Tongue (tissue), 2 donors: ENCODE measurements around the gene GATM. TPM values are rescaled to one million over a fixed set of nuclear protein-coding genes. Genes with fewer than 3 reads are reported as not detected.
A peak's percentile ranks its signal among the peaks of the same experiment; 100 is the strongest.

Source experiments
- DNase-seq: peaks from one replicate; pipeline ENCODE4 v3.0.0-alpha.2; 2015
- total RNA-seq: library from RNA; depleted of rRNA; stranded (reverse); fragments of >200 nt; gene quantifications from one replicate; pipeline ENCODE4 v1.2.3, GENCODE V29; 2014

Gene GATM, protein sequence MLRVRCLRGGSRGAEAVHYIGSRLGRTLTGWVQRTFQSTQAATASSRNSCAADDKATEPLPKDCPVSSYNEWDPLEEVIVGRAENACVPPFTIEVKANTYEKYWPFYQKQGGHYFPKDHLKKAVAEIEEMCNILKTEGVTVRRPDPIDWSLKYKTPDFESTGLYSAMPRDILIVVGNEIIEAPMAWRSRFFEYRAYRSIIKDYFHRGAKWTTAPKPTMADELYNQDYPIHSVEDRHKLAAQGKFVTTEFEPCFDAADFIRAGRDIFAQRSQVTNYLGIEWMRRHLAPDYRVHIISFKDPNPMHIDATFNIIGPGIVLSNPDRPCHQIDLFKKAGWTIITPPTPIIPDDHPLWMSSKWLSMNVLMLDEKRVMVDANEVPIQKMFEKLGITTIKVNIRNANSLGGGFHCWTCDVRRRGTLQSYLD
- total RNA-seq, result 743 TPM

DNA sequence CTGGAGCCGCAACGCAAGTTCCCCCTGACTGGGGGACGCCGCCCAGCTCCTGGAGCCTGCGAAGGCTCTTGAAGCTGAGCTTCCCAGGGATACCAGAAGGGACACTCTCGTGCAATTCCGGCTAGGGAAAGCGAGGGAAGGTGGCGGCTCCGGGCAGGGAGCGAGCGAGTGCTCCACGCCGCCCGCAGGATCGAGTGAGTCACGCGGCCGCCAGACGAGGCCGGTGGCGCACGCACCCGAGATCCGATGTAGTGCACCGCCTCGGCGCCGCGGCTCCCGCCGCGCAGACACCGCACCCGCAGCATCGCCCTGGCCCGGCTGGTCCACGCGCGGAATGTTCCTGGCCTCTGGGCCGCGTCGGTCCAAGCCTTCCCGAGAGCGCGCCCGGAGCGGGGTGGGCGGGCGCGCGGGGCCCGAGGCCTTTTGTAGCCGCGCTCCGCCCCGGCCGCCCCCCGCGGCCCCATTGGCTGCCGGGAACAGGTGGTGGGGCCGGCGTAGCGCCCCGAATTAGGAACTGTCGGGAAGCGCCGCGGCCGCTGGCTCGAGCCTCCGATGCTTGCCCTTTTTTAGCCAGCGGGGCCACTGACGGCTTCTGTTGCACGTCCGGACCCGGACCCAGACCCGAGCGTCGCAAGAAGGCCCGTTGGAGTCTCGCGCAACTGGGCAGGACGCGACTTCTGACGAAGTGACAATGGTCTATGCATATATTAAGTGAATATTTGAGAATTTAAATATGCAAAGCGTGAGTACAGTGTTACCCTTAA lies at the start of gene GATM:
Gene GATM (minus strand): TSS at position 396 of the 764 bp plus-strand sequence. CDS start 91 bp downstream, at position 305.
- DNase-seq, result peak; percentile 90

DNA sequence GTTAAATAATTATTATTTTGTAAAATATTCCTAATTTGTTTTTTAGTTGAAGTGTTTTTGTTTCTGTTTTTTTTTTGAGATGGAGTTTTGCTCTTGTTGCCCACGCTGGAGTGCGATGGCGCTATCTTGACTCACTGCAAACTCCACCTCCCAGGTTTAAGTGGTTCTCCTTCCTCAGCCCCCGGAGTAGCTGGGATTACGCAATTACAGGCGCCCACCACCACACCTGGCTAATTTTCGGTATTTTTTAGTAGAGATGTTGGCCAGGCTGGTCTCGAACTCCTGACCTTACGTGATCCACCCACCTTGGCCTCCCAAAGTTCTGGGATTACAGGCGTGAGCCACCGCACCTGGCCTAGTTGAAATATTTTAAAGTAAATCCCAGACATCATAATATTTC lies 48.7 kb upstream of the GATM start:
- no peak for DNase-seq

DNA sequence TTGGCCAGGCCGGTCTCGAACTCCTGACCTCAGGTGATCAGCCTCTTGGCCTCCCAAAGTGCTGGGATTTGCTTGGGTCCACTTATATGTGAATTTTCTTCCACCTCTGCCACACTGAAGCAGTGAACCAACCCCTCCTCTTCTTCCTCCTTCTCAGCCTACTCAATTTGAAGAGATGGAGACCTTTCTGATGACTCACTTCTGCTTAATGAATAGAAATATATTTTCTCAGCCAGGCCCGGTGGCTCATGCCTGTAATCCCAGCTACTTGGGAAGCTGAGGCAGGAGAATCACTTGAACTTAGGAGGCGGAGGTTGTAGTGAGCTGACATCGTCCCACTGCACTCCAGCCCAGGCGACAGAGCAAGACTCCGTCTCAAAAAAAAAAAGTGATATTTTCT lies 46.8 kb upstream of the GATM start:
- no peak for DNase-seq

DNA sequence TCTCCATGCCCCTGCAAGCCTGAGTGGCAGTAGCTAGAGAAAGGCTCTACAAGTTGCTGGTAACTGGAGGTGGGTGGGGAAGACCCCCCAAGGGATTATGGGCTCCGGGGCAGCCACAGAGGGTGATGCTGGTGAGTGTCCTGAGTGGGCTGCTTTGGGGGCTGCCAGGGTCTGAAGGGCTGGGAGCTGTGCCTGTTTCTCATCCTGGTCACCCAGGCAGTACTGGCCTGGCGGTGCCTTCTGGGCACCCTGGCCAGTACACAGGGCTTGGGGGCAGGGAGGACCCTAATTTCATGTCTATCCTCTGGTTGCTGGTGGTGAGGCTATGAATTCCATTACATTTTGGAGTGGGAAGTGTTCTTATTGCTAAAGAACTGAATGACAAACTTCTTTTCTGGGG lies 46.1 kb upstream of the GATM start:
- DNase-seq, result no peak

DNA sequence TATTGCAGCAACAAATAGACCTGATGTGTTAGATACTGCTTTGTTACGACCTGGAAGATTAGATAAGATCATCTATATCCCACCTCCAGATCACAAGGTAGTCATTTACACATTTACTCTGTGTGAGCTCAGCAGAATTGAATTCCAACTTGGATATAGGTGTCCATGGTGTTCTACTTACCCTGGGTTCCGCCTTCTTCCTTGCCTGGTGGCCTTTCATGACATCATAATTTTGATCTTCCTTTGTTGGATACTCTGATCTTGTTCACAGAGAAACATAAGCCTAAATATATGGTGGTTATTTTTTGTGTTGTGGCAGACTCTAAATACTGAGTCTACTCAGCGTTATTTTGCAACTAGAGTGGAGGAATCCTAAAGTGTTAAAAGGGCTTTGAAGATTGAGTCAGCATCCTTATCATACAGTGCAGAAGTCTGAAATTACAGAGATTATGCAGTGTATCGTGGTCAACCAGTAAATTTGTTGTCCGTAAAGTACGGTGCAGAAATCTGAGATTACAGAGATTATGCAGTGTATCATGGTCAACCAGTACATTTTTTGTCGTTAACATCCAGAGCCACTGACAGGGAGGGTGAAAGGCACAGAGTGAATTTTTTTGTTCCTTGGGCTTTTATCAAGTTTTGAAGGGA lies 39.1 kb upstream of the GATM start:
- DNase-seq, result no peak

DNA sequence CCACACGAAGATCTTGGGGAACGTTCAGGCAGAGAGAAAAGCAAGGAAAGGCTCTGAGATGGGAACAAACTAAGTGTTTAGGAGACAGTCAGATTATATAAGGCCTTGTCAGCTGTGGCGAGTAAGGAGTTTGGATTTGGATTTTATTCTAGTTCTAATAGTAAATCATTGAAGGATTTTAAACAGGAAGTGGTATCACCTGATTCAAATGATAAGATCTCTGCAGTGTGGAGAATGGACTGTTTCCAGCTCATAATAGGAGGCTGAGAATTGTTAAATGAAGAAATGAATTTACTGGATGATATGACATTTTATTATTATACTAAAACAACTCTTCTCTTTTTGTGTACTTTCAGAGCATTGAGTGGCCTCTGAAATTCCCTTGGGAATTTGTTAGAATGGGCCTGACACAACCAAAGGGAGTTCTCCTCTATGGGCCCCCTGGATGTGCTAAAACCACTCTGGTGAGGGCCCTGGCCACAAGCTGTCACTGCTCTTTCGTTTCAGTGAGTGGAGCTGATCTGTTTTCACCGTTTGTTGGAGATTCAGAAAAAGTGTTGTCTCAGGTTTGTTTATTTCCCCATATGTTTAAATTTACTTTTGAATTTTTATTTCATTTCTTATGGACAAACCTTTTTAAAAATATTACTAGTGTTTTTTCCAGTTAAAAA lies 36.0 kb upstream of the GATM start:
- DNase-seq, result no peak

DNA sequence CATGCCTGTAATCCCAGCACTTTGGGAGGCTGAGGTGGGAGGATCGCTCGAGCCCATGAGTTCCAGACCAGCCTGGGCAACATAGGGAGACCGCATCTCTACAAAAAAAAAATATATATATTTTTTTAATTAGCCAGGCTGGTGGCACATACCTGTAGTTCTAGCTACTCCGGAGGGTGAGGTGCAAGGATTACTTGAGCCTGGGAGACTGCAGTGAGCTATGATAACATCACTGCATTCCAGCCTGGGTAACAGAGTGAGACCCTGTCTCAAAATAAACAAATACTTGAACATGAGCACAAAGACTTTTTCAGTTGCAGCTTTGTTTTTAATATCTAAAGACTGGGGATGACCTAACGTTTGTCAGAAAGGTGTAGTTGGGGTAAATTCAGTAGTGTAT lies 31.3 kb upstream of the GATM start:
- DNase-seq, result no peak

DNA sequence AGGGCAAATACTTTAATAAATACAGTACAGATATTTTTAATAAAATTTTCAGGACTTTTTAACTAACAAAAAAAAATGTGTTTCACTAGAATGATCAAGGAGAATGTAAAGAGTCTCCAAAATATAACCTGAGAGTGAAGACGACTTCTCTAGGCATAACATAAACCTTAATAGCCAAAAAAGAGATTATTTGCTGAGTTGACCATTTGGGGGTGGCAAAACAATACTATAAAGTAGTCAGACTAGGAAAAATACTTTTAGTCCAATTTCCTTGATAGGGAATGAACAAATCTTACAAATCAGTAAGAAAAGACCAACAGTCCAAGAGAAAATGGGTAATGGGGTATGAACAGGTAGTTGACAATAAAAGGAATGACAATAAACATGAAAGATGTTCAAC lies 29.4 kb upstream of the GATM start:
- no peak for DNase-seq

DNA sequence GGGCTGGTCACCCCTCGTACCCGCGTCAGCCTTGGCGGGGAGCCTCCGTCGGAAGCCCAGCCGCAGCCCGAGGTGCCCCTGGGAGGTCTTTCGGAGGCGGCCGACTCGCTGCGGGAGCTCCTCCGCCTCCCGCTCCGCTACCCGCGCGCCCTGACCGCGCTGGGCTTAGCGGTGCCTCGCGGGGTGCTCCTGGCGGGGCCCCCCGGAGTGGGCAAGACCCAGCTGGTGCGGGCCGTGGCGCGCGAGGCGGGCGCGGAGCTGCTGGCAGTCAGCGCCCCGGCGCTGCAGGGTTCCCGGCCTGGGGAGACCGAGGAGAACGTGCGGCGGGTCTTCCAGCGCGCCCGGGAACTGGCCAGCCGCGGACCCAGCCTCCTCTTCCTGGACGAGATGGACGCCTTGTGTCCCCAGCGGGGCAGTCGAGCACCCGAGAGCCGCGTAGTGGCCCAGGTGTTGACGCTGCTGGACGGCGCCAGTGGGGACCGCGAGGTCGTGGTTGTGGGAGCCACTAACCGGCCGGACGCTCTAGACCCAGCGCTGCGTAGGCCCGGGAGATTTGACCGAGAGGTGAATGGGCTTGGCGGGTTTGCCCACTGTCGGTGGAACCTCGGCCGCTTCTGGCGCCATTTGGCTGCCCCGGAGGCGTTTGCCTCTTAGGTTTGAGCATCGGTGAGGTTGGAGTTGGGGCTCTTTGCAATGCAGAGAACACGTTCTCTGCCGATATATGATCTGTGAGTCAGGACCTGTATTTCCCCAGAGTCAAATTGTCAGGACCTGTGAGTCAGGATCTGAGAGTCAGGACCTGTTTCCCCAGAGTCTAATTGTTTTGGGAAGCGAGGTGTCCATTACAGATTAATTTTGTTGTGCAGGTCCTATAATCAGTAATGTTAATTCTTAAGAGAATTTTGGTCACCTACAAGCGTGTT lies 24.9 kb upstream of the GATM start:
- DNase-seq, result peak; percentile 35

DNA sequence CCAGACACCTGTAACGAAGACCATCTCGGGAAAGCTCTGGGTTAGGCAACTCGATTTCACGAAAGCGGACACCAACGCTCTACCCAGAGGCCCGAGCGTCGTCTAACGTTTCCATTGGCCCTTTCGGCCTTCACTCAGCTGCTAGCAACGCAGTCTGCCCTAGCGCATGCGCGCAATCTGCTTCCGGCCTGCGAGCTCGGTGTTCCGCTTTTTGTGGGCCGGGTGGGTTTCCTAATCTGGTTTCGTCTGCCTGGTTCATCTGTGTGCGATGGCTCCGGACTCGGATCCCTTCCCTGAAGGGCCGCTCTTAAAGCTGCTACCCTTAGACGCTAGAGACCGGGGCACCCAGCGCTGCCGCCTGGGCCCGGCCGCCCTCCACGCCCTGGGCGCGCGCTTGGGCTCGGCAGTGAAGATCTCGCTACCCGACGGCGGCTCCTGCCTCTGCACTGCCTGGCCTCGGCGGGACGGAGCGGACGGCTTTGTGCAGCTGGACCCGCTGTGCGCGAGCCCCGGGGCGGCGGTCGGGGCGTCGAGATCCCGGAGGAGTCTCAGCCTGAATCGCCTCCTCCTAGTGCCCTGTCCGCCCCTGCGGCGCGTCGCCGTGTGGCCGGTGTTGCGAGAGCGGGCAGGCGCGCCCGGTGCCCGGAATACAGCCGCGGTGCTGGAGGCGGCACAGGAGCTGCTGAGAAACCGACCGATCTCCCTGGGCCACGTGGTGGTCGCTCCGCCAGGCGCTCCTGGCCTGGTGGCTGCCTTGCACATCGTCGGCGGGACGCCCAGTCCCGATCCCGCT lies 24.0 kb upstream of the GATM start:
- peak; percentile 100 for DNase-seq

DNA sequence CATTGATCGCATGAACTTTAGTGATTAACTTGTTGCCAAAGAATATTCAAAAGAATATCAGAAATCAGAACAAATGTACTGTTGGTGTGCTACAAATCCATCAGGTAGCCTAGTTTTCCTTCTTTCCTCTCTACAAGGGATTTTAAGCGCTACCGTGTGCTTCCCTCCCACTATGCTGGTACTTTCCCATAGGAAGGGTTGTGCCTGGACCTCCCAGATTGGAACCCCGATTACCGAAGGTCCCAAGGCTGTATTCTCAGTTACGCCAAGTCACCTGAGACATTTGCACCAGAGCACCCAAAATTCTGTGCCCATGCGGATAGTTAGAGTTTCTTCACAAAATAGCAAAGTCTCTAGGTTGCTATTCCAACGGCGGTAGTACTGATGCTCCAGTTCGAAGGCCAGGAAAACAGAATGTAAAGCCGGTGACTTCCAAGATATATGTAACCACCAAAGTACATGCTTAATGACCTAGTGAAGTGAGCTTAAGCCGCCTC lies 23.4 kb upstream of the GATM start:
- DNase-seq, result no peak

DNA sequence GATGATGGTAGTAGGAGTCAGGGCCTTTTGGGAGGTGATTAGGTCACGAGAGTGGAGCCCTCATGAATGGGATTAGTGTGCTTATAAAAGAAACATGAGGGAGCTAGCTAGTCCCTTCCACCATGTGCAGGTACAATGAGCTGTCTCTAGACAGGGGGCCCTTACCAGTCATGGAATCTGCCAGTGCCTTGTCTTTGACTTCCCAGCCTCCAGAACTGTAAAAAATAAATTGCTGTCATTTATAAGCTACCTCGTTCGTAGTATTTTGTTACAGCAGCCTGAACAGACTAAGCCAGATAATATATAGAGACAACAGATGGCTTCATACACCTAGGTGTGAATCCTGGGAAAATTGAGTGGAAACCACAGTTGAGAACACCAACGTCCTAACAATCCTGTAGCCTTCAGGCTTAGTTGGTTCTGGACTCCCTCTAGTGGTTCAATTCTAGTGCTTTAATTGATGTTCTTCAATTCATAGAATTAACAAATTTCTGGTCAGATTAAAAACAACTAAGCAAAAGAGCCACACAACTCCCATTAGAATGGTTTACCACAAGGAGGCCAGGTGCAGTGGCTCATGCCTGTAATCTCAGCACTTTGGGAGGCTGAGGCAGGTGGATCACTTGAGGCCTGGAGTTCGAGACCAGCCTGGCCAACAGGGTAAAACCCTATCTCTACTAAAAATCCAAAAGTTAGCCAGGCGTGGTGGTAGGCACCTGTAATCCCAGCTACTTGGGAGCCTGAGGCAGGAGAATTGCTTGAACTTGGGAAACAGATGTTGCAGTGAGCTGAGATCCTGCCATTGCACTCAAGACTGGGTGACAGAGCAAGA lies 21.3 kb upstream of the GATM start:
- DNase-seq, result peak; percentile 76

DNA sequence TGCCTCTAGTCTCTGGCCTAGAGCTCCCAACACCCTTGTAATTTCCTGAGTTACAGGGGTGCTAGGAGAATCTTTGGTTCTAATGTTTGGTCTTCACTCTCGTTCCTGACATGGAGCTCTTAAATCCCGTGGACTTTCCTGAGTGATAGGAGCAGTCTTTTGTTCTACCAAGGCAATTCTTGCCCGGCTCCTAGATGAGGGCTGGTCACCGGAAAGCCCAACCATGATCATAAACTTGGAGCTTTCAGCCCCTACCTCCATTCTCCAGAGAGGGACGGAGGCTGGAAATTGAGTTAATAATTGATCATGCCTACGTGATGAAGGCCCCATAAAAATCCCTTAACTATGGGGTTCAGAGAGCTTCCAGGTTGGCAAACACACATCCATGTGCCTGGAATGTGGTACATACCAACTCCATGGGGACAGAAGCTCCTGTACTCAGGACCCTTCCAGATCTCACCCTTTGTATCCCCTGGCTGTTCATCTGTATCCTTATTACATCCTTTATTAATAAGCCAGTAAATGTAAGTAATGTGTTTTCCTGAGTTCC lies 18.8 kb upstream of the GATM start:
- no peak for DNase-seq

DNA sequence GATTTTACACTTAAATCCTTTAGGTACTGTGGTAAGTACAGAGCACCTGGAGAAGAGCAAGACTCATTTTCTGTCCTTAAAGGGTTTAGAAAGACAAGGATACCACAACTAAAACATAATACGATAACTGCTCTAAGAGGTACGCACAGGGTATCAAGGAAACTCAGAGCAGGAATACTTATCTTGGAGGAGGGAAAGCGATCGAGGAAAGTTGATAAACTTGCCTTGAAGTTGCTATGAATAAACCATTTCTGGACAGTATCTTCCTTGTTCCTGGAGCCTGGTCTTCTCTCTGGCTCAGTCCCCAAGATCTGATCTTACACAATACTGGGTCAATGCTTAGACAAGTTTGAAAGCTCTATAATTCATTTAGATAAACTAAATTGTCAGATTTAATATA lies 17.6 kb upstream of the GATM start:
- no peak for DNase-seq

DNA sequence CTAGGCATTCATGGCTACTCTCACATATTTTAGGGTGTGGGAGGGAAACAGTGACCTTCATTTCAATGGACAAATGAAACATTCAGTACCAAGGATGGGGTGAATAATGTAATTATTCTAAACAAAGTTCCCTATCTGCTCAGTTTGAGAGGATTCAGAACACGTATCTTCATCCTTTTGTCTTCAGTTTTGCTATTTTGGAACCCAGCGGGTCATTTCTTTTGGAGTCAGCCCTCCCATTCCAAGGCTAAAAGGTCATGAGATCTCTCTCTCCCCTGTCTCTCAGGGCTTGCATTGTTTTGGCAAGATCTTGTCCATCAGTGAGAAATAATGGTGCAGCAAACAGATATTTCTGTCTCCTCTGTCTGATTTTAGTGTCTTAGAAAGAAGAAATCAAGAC lies 16.3 kb upstream of the GATM start:
- DNase-seq, result no peak

DNA sequence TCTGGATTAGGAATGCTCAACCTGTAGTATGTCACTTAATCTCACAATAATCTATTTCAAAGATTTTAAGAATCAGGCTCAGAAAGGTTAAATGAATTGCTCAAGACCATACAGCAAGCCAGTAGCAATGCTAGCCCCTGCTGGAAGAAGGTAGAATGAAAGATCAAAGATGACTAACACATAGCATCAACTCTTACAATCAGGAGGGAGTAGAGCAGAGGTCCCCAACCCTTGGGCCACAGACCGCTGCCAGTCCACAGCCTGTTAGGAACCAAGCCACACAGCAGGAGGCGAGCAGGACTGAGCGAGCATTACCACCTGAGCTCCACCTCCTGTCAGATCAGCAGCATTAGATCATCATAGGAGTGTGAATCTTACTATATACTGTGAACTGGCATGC lies 15.5 kb upstream of the GATM start:
- no peak for DNase-seq

DNA sequence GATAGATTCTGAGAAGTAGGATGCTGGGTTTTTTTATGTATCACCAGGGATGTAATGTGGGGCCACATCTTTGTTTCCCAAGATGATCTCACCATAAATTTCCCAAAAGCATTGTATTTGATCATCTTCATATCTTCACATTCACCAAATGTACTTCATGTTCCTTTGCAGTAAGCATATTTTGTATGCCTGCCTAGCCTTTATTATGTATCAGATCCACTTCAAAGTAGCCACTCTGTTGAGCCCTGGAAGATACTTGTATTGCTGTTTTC lies 14.2 kb upstream of the GATM start:
- DNase-seq, result no peak

DNA sequence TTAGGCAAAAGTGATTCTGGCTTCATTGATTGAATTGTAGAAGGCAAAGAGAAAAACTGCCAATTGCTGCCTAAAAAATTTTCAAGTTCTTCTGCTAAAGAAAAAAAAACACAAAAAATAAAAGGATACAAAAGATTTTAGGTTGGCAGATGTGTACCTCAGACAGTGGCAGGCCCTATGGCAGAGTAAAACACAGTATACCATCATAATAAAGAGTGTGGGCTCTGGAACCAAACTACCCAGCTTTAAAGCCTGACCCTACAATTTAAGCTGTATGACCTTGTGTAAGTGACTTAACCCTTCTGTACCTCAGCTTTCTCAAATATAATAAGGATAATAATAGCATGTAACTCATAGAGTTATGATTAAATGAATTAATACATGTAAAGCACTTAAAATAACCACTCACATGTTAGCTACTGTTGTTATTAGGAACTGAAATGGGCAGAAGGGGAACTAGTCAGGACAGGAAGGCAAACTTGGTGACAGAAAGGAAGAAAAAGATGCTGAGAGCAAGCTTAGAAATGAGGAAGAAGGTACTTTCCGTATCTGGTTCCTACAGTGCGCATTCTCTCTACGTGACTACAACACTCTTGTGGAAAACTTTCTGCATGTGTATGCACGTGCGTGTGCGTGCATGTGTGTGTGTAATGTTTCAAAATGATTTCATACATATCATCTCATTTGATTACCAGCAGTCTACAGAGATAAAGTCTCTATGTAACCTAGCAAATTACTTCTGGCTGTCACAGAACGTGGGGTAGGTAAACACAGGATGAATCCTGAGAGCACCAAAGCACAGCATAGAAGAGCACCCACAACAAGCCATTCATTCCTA lies 13.6 kb upstream of the GATM start:
- no peak for DNase-seq

DNA sequence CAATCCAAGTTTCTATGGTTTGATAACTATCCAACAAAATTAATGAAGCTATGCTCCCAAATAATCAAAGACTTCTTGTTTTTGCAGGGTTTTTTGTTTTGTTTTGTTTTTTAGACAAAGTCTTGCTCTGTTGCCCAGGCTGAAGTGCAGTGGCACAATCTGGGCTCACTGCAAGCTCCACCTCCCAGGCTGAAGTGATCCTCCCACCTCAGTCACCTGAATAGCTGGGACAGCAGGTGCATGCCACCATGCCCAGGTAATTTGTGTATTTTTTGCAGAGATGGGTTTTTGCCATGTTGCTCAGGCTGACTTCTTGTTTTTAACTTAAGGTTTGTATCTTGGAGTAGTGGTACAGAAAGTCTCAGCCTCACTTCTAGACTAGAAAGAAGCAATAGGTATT lies 11.0 kb upstream of the GATM start:
- DNase-seq, result no peak
